ENCODE measurements around the gene DOCK8.

Gene DOCK8

GRCh38 chr9:512555-513272 is 298.0 kb downstream of the DOCK8 start:
- DNase-seq, result no peak

Data from fibroblast of skin of right quadriceps (primary cell).